GM19452 (cell line): ENCODE measurements around the gene DGCR6.
"Not testable (repeated sequence)": the region's sequence is repeated elsewhere in the genome, so short reads cannot be mapped to it uniquely, and the experiment has no call there.

Experiments used
- ATAC-seq: cut with Tn5 transposase; IDR thresholded peaks from one replicate; pipeline ENCODE4 v1.9.1; 2021; ENCODE audit not compliant: unreplicated experiment

The DGCR6 gene

GRCh38 chr22:18905540-18906409 lies at the start of gene DGCR6:
TSS of gene DGCR6 (plus strand) at chr22:18906320. CDS start at chr22:18906375, 55 bp downstream.
- ATAC-seq, result peak; percentile 95

GRCh38 chr22:18859314-18859713 lies 46.8 kb upstream of the DGCR6 start:
- ATAC-seq, result not testable (repeated sequence)

GRCh38 chr22:18881260-18881659 lies 24.9 kb upstream of the DGCR6 start:
- ATAC-seq, result not testable (repeated sequence)

- not testable (repeated sequence) for ATAC-seq
Measured at GRCh38 chr22:18884465-18884864, 21.7 kb upstream of the DGCR6 start.

GRCh38 chr22:18888115-18888514 lies 18.0 kb upstream of the DGCR6 start:
- no peak for ATAC-seq

GRCh38 chr22:18890510-18891192 lies 15.5 kb upstream of the DGCR6 start:
- peak; percentile 83 for ATAC-seq

- ATAC-seq, result not testable (repeated sequence)
Measured at GRCh38 chr22:18893775-18894174, 12.3 kb upstream of the DGCR6 start.

GRCh38 chr22:18896037-18896657 lies 10.0 kb upstream of the DGCR6 start:
- ATAC-seq, result not testable (repeated sequence)

- ATAC-seq, result not testable (repeated sequence)
Measured at GRCh38 chr22:18906410-18906745, 258 bp downstream of the DGCR6 start.

- no peak for ATAC-seq
Measured at GRCh38 chr22:18906896-18907295, 776 bp downstream of the DGCR6 start.

GRCh38 chr22:18909556-18909955 lies 3.4 kb downstream of the DGCR6 start:
- no peak for ATAC-seq

- ATAC-seq, result not testable (repeated sequence)
Measured at GRCh38 chr22:18911535-18911934, 5.4 kb downstream of the DGCR6 start.

GRCh38 chr22:18912264-18912946 lies 6.3 kb downstream of the DGCR6 start:
- ATAC-seq, result not testable (repeated sequence)

- ATAC-seq, result not testable (repeated sequence)
Measured at GRCh38 chr22:18914558-18914957, 8.4 kb downstream of the DGCR6 start.

- ATAC-seq, result not testable (repeated sequence)
Measured at GRCh38 chr22:18915550-18915949, 9.4 kb downstream of the DGCR6 start.

- ATAC-seq, result not testable (repeated sequence)
Measured at GRCh38 chr22:18917818-18918217, 11.7 kb downstream of the DGCR6 start.

GRCh38 chr22:18920257-18920902 lies 14.3 kb downstream of the DGCR6 start:
- not testable (repeated sequence) for ATAC-seq

GRCh38 chr22:18925368-18926064 lies 19.4 kb downstream of the DGCR6 start:
- ATAC-seq, result no peak

- no peak for ATAC-seq
Measured at GRCh38 chr22:18927020-18927419, 20.9 kb downstream of the DGCR6 start.

GRCh38 chr22:18927573-18927972 lies 21.5 kb downstream of the DGCR6 start:
- ATAC-seq, result no peak
